ENCODE results near the gene HDDC2.

GRCh38 chr6:125269328-125269985 lies 32.3 kb downstream of the HDDC2 start:
- no peak for TF ChIP-seq ZNF384 (IDR thresholded peaks at IDR 0.05)
- TF ChIP-seq SP1 (IDR thresholded peaks at IDR 0.05), result no peak
- no peak for TF ChIP-seq TARDBP (IDR thresholded peaks at IDR 0.05)
- no peak for TF ChIP-seq FOXM1 (IDR thresholded peaks at IDR 0.05; ENCODE audit: borderline replicate concordance)
- TF ChIP-seq BHLHE40 (IDR thresholded peaks at IDR 0.05; ENCODE audit: borderline replicate concordance), result no peak
- TF ChIP-seq CTBP1 (IDR thresholded peaks at IDR 0.05; ENCODE audit: borderline replicate concordance), result no peak
